Fibroblast of mammary gland (primary cell): ENCODE measurements around the gene ODAD2.

Experiments
- DNase-seq: peaks from one replicate; pipeline ENCODE4 v3.0.0-alpha.2; 2010; ENCODE audit warnings: low read depth
- H3K4me3 ChIP-seq: 2 replicates; pipeline ENCODE4 v1.5.1; 2011; ENCODE audit warnings: low read depth, mild to moderate bottlenecking, low read length, moderate library complexity; ENCODE audit not compliant: control insufficient read depth
- CTCF ChIP-seq: conservative IDR thresholded peaks from 2 replicates; pipeline ENCODE4 v1.5.1; 2011; ENCODE audit warnings: low read depth, low read length, inconsistent platforms; ENCODE audit not compliant: control insufficient read depth, insufficient read depth

ODAD2 gene

GRCh38 chr10:27815261-27815660, 183.6 kb downstream of the ODAD2 start:
- TF ChIP-seq CTCF = no peak
- H3K4me3 ChIP-seq = no peak overlapping the region
- no peak for DNase-seq

GRCh38 chr10:27805180-27805579, 193.7 kb downstream of the ODAD2 start:
- no peak for DNase-seq
- no peak overlapping the region for H3K4me3 ChIP-seq
- TF ChIP-seq CTCF = no peak

- no peak for TF ChIP-seq CTCF
- no peak overlapping the region for H3K4me3 ChIP-seq
- no peak for DNase-seq
Observed at GRCh38 chr10:27804136-27804535, 194.7 kb downstream of the ODAD2 start.

GRCh38 chr10:27801171-27801785, 197.6 kb downstream of the ODAD2 start:
- no peak for TF ChIP-seq CTCF
- no peak for DNase-seq

GRCh38 chr10:27799046-27799445, 199.8 kb downstream of the ODAD2 start:
- no peak overlapping the region for H3K4me3 ChIP-seq
- DNase-seq = no peak
- TF ChIP-seq CTCF = no peak

More at GRCh38 chr10:27801171-27801785, 197.6 kb downstream of the ODAD2 start:
- no peak overlapping the region for H3K4me3 ChIP-seq

- DNase-seq = peak; percentile 33
- no peak overlapping the region for H3K4me3 ChIP-seq
- peak; percentile 32 for TF ChIP-seq CTCF
Observed at GRCh38 chr10:27794157-27794556, 204.7 kb downstream of the ODAD2 start.

GRCh38 chr10:27792216-27792615, 206.7 kb downstream of the ODAD2 start:
- no peak for TF ChIP-seq CTCF
- H3K4me3 ChIP-seq = no peak overlapping the region
- peak; percentile 8 for DNase-seq
